Stimulated activated memory B cell treated with anti-CD40 and anti-IgM and Interleukin-4, amounts not matched to agents 10 μg/mL and 1 μg/mL and 100 μg/mL, for 72 hours (primary cell): ENCODE measurements around the gene DUOX2.

Experiments
- ATAC-seq: fragments of 150-1000 bp; cut with Tn5 transposase; 2 replicates; pipeline ENCODE4 v1.10.0; 2021
- H3K27ac Mint-ChIP-seq: one replicate; pipeline ENCODE4 v1.8.0; 2022; ENCODE audit warnings: mild to moderate bottlenecking, mixed read lengths
- H3K27me3 Mint-ChIP-seq: one replicate; pipeline ENCODE4 v1.8.0; 2022; ENCODE audit warnings: mixed read lengths
- H3K36me3 Mint-ChIP-seq: one replicate; pipeline ENCODE4 v1.8.0; 2022; ENCODE audit warnings: mixed read lengths
- H3K4me1 Mint-ChIP-seq: one replicate; pipeline ENCODE4 v1.8.0; 2022; ENCODE audit warnings: mixed read lengths
- H3K4me3 Mint-ChIP-seq: one replicate; pipeline ENCODE4 v1.8.0; 2022; ENCODE audit warnings: mild to moderate bottlenecking, moderate library complexity, mixed read lengths
- H3K9me3 Mint-ChIP-seq: one replicate; pipeline ENCODE4 v1.8.0; 2022; ENCODE audit warnings: mixed read lengths

The DUOX2 gene

GRCh38 chr15:45114076-45114750, at the start of gene DUOX2, which contains the start of gene DUOXA2:
DUOX2 (minus strand) TSS chr15:45114172; CDS start chr15:45113411, 761 bp downstream.
DUOXA2 (plus strand) TSS chr15:45114326; CDS start chr15:45114606, 280 bp downstream.
- no peak for ATAC-seq
- no peaks in the 10 kb centered on the region for H3K9me3 Mint-ChIP-seq
- H3K27me3 Mint-ChIP-seq: peaks cover 88% of the 10 kb centered on the region
- H3K36me3 Mint-ChIP-seq: no peaks in the 10 kb centered on the region
- H3K4me3 Mint-ChIP-seq: peak within 1 kb of the TSS; percentile 72
- no peak within 1 kb of the TSS for H3K27ac Mint-ChIP-seq
- peaks cover 54% of the 10 kb centered on the region for H3K4me1 Mint-ChIP-seq

GRCh38 chr15:45163508-45163856, 49.5 kb upstream of the DUOX2 start:
- H3K4me3 Mint-ChIP-seq: no peak overlapping the region
- H3K4me1 Mint-ChIP-seq: peaks cover 46% of the 10 kb centered on the region
- ATAC-seq: no peak
- H3K27ac Mint-ChIP-seq: no peak overlapping the region
- H3K27me3 Mint-ChIP-seq: no peaks in the 10 kb centered on the region
- H3K9me3 Mint-ChIP-seq: no peaks in the 10 kb centered on the region
- H3K36me3 Mint-ChIP-seq: peaks cover 15% of the 10 kb centered on the region

- no peaks in the 10 kb centered on the region for H3K27me3 Mint-ChIP-seq
- no peaks in the 10 kb centered on the region for H3K9me3 Mint-ChIP-seq
- H3K4me3 Mint-ChIP-seq: no peak overlapping the region
- no peak overlapping the region for H3K27ac Mint-ChIP-seq
- peaks cover 15% of the 10 kb centered on the region for H3K36me3 Mint-ChIP-seq
- peak; percentile 40 for ATAC-seq
- peaks cover 43% of the 10 kb centered on the region for H3K4me1 Mint-ChIP-seq
These were observed 49.0 kb upstream of the DUOX2 start for GRCh38 chr15:45162771-45163507.

- Mint-ChIP-seq H3K4me1 (peaks cover 38% of the 10 kb centered on the region), H3K4me3 (no peak overlapping the region), H3K27me3 (no peaks in the 10 kb centered on the region), H3K27ac (peak overlapping the region; percentile 42), H3K36me3 (peaks cover 18% of the 10 kb centered on the region), H3K9me3 (no peaks in the 10 kb centered on the region)
- no peak for ATAC-seq
These were observed 47.7 kb upstream of the DUOX2 start for GRCh38 chr15:45161666-45162065.

- H3K4me1 Mint-ChIP-seq: peaks cover 20% of the 10 kb centered on the region
- no peaks in the 10 kb centered on the region for H3K27me3 Mint-ChIP-seq
- no peak overlapping the region for H3K27ac Mint-ChIP-seq
- H3K9me3 Mint-ChIP-seq: no peaks in the 10 kb centered on the region
- no peak for ATAC-seq
- peaks cover 19% of the 10 kb centered on the region for H3K36me3 Mint-ChIP-seq
- no peak overlapping the region for H3K4me3 Mint-ChIP-seq
These were observed 44.0 kb upstream of the DUOX2 start for GRCh38 chr15:45157974-45158373.

GRCh38 chr15:45156744-45157455, 42.9 kb upstream of the DUOX2 start:
- H3K4me1 Mint-ChIP-seq: peaks cover 16% of the 10 kb centered on the region
- no peak overlapping the region for H3K27ac Mint-ChIP-seq
- H3K27me3 Mint-ChIP-seq: no peaks in the 10 kb centered on the region
- no peak for ATAC-seq
- H3K9me3 Mint-ChIP-seq: no peaks in the 10 kb centered on the region
- peaks cover 27% of the 10 kb centered on the region for H3K36me3 Mint-ChIP-seq
- H3K4me3 Mint-ChIP-seq: no peak overlapping the region

GRCh38 chr15:45155739-45156138, 41.8 kb upstream of the DUOX2 start:
- no peak for ATAC-seq
- H3K27me3 Mint-ChIP-seq: no peaks in the 10 kb centered on the region
- no peaks in the 10 kb centered on the region for H3K9me3 Mint-ChIP-seq
- H3K36me3 Mint-ChIP-seq: peaks cover 27% of the 10 kb centered on the region
- H3K27ac Mint-ChIP-seq: no peak overlapping the region
- no peak overlapping the region for H3K4me3 Mint-ChIP-seq
- H3K4me1 Mint-ChIP-seq: peaks cover 14% of the 10 kb centered on the region

GRCh38 chr15:45151998-45152828, 38.2 kb upstream of the DUOX2 start:
- Mint-ChIP-seq H3K27me3 (no peaks in the 10 kb centered on the region), H3K27ac (no peak overlapping the region), H3K9me3 (no peaks in the 10 kb centered on the region), H3K4me1 (no peaks in the 10 kb centered on the region), H3K36me3 (peaks cover 13% of the 10 kb centered on the region), H3K4me3 (no peak overlapping the region)
- no peak for ATAC-seq

GRCh38 chr15:45150997-45151396, 37.0 kb upstream of the DUOX2 start:
- Mint-ChIP-seq H3K27me3 (no peaks in the 10 kb centered on the region), H3K9me3 (no peaks in the 10 kb centered on the region), H3K36me3 (peaks cover 9% of the 10 kb centered on the region), H3K4me1 (no peaks in the 10 kb centered on the region), H3K4me3 (no peak overlapping the region), H3K27ac (no peak overlapping the region)
- no peak for ATAC-seq

- no peak for ATAC-seq
- H3K4me1 Mint-ChIP-seq: no peaks in the 10 kb centered on the region
- no peak overlapping the region for H3K4me3 Mint-ChIP-seq
- no peaks in the 10 kb centered on the region for H3K9me3 Mint-ChIP-seq
- H3K27me3 Mint-ChIP-seq: no peaks in the 10 kb centered on the region
- H3K36me3 Mint-ChIP-seq: peaks cover 9% of the 10 kb centered on the region
- H3K27ac Mint-ChIP-seq: no peak overlapping the region
These were observed 36.5 kb upstream of the DUOX2 start for GRCh38 chr15:45150481-45150880.

GRCh38 chr15:45149060-45149459, 35.1 kb upstream of the DUOX2 start:
- H3K4me3 Mint-ChIP-seq: no peak overlapping the region
- no peak for ATAC-seq
- no peak overlapping the region for H3K27ac Mint-ChIP-seq
- no peaks in the 10 kb centered on the region for H3K9me3 Mint-ChIP-seq
- H3K4me1 Mint-ChIP-seq: no peaks in the 10 kb centered on the region
- no peaks in the 10 kb centered on the region for H3K27me3 Mint-ChIP-seq
- peaks cover 9% of the 10 kb centered on the region for H3K36me3 Mint-ChIP-seq

- ATAC-seq: no peak
- Mint-ChIP-seq H3K4me3 (no peak overlapping the region), H3K9me3 (no peaks in the 10 kb centered on the region), H3K4me1 (no peaks in the 10 kb centered on the region), H3K27me3 (no peaks in the 10 kb centered on the region), H3K27ac (no peak overlapping the region), H3K36me3 (peaks cover 9% of the 10 kb centered on the region)
These were observed 34.4 kb upstream of the DUOX2 start for GRCh38 chr15:45148076-45149059.

GRCh38 chr15:45147606-45148005, 33.6 kb upstream of the DUOX2 start:
- H3K4me3 Mint-ChIP-seq: no peak overlapping the region
- peaks cover 8% of the 10 kb centered on the region for H3K36me3 Mint-ChIP-seq
- H3K4me1 Mint-ChIP-seq: no peaks in the 10 kb centered on the region
- H3K27me3 Mint-ChIP-seq: no peaks in the 10 kb centered on the region
- H3K27ac Mint-ChIP-seq: no peak overlapping the region
- H3K9me3 Mint-ChIP-seq: no peaks in the 10 kb centered on the region
- no peak for ATAC-seq

GRCh38 chr15:45146405-45146804, 32.4 kb upstream of the DUOX2 start:
- Mint-ChIP-seq H3K4me1 (no peaks in the 10 kb centered on the region), H3K4me3 (no peak overlapping the region), H3K9me3 (no peaks in the 10 kb centered on the region), H3K27me3 (no peaks in the 10 kb centered on the region), H3K27ac (peak overlapping the region; percentile 24), H3K36me3 (no peaks in the 10 kb centered on the region)
- no peak for ATAC-seq
